ENCODE measurements around the gene ADGRG3. TPM values are rescaled to one million over a fixed set of nuclear protein-coding genes. Genes with fewer than 3 reads are reported as not detected.
"Not testable (repeated sequence)": the region's sequence is repeated elsewhere in the genome, so short reads cannot be mapped to it uniquely, and the experiment has no call there.

ADGRG3 gene
- total RNA-seq, 2 experiments from 2014 or later = not detected

DNA sequence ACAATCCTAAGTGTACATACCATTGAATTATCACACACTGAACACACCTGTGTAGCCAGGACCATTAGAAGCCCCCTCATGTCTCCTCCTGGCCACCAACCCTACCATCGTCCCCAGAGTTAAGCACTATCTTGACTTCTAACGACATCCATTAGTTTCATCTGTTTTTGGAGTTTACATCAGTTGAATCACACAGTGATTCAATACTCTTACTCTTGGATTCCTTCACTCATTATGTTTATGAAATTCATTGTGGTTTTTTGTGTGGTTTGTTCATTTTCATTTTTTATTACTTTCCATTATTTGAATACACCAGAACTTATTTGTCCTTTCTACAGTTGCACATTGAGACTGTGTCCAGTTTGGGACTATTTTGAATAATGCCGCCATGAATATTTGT is 40.1 kb downstream of the ADGRG3 start:
- CTCF ChIA-PET = interaction anchor here (0.7 kb wide), 1 partner anchor 60 kb away, joined by 4 read pairs; no protein-coding TSS in a partner anchor

DNA sequence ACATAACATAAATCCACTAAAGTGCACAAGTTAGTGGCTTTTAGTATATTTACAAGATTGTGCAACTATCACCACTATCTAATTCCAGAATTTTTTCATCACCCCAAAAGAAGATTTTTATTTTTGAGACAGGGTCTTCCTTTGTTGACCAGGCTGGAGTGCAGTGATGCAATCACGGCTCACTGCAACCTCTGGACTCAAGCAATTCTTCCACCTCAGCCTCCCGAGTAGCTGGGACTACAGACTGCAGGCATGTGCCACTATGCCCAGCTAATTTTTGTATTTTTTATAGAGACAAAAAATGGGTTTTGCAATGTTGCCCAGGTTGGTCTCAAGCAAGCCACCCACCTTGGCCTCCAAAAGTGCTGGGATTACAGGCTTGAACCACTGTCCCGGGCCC is 41.6 kb downstream of the ADGRG3 start:
- no peak for DNase-seq
- ChIA-PET CTCF (no interaction called here), POLR2A (no interaction called here)
- Mint-ChIP-seq H3K36me3 (ENCODE audit: low read depth) (no peaks in the 10 kb centered on the region), H3K9me3 (no peaks in the 10 kb centered on the region), H3K4me3 (no peak overlapping the region), H3K4me1 (peaks cover 2% of the 10 kb centered on the region), H3K27ac (no peak overlapping the region), H3K27me3 (peaks cover 48% of the 10 kb centered on the region)

More for the DNA sequence above, 40.1 kb downstream of the ADGRG3 start:
- no peak for DNase-seq
- no peaks in the 10 kb centered on the region for H3K36me3 Mint-ChIP-seq (ENCODE audit: low read depth)
- no peak overlapping the region for H3K27ac Mint-ChIP-seq
- H3K4me3 Mint-ChIP-seq = no peak overlapping the region
- POLR2A ChIA-PET = no interaction called here
- H3K27me3 Mint-ChIP-seq = peaks cover 51% of the 10 kb centered on the region
- no peaks in the 10 kb centered on the region for H3K9me3 Mint-ChIP-seq
- H3K4me1 Mint-ChIP-seq = peaks cover 4% of the 10 kb centered on the region

GRCh38 chr16:57711346-57711745 is 43.2 kb downstream of the ADGRG3 start:
- POLR2A ChIA-PET = interaction anchor here (0.5 kb wide), 1 partner anchor 1221 kb away, joined by 3 read pairs; no protein-coding TSS in a partner anchor
- H3K4me1 Mint-ChIP-seq = peaks cover 2% of the 10 kb centered on the region
- peaks cover 54% of the 10 kb centered on the region for H3K27me3 Mint-ChIP-seq
- H3K9me3 Mint-ChIP-seq = no peaks in the 10 kb centered on the region
- no peak overlapping the region for H3K27ac Mint-ChIP-seq
- DNase-seq = no peak
- no peak overlapping the region for H3K4me3 Mint-ChIP-seq
- H3K36me3 Mint-ChIP-seq (ENCODE audit: low read depth) = no peaks in the 10 kb centered on the region
- CTCF ChIA-PET = no interaction called here

DNA sequence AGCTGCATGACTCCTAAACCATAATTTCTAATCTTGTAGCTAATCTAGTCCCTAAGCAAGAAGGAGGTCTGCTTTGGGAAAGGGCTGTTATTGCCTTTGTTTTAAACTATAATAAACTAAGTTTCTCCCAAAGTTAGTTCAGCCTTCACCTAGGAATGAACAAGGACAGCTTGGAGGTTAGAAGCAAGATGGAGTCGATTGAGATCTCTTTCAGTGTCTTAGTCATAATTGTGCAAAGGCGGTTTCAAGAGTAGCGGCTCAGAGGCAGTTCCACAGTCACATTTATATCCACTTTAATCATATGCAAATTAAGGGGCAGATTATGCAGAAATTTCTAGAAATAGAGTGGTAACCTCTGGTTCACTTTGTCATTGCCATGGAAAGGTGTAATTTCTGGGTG is 43.9 kb downstream of the ADGRG3 start:
- Mint-ChIP-seq H3K9me3 (no peaks in the 10 kb centered on the region), H3K4me3 (no peak overlapping the region), H3K27me3 (peaks cover 52% of the 10 kb centered on the region), H3K4me1 (peaks cover 2% of the 10 kb centered on the region), H3K27ac (no peak overlapping the region), H3K36me3 (ENCODE audit: low read depth) (no peaks in the 10 kb centered on the region)
- ChIA-PET POLR2A (no interaction called here), CTCF (interaction anchor here (1.4 kb wide), 1 partner anchor 135 kb away, joined by 3 read pairs; no protein-coding TSS in a partner anchor)
- no peak for DNase-seq

- POLR2A ChIA-PET; H3K27ac Mint-ChIP-seq; DNase-seq; H3K4me3 Mint-ChIP-seq; H3K4me1 Mint-ChIP-seq; H3K36me3 Mint-ChIP-seq (ENCODE audit: low read depth); H3K9me3 Mint-ChIP-seq: not testable (repeated sequence)
- CTCF ChIA-PET = interaction anchor here (1.4 kb wide), 1 partner anchor 136 kb away, joined by 3 read pairs; no protein-coding TSS in a partner anchor
- H3K27me3 Mint-ChIP-seq = peaks cover 50% of the 10 kb centered on the region
Observed at GRCh38 chr16:57712569-57712968, 44.5 kb downstream of the ADGRG3 start.

GRCh38 chr16:57713596-57713995 is 45.5 kb downstream of the ADGRG3 start:
- DNase-seq = no peak
- ChIA-PET CTCF (no interaction called here), POLR2A (no interaction called here)
- H3K9me3 Mint-ChIP-seq = no peaks in the 10 kb centered on the region
- H3K36me3 Mint-ChIP-seq (ENCODE audit: low read depth) = no peaks in the 10 kb centered on the region
- peaks cover 2% of the 10 kb centered on the region for H3K4me1 Mint-ChIP-seq
- no peak overlapping the region for H3K4me3 Mint-ChIP-seq
- H3K27me3 Mint-ChIP-seq = peaks cover 42% of the 10 kb centered on the region
- no peak overlapping the region for H3K27ac Mint-ChIP-seq

GRCh38 chr16:57714047-57714446 is 45.9 kb downstream of the ADGRG3 start:
- Mint-ChIP-seq H3K4me3 (no peak overlapping the region), H3K9me3 (no peaks in the 10 kb centered on the region), H3K4me1 (peaks cover 2% of the 10 kb centered on the region), H3K27ac (no peak overlapping the region), H3K36me3 (ENCODE audit: low read depth) (no peaks in the 10 kb centered on the region), H3K27me3 (peaks cover 42% of the 10 kb centered on the region)
- DNase-seq = no peak
- POLR2A ChIA-PET = no interaction called here
- CTCF ChIA-PET = no interaction called here

DNA sequence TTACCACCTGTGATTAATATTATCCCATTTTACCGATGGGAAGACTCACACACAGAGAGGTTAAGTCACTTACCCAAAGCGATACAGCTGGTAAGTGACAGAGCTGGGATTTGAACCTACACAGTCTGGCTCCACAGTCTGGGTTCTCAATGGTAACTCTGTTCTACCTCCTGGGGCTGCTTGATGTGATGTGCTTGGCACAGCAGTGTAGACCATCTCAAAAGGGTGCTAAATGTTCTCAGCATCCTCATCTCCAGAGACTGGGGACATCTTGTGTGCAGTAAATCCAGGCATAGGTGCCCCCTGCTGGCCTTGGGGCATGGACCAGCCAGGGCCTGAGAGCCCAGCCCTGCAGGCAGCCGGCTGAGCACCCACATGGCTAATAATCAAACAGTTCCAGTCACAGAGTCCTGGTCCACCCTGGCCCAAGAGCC is 52.1 kb downstream of the ADGRG3 start:
- H3K4me1 Mint-ChIP-seq = no peaks in the 10 kb centered on the region
- H3K9me3 Mint-ChIP-seq = no peaks in the 10 kb centered on the region
- H3K36me3 Mint-ChIP-seq (ENCODE audit: low read depth) = no peaks in the 10 kb centered on the region
- CTCF ChIA-PET = interaction anchor here (0.7 to 1.0 kb wide), 4 partner anchors 68 to 144 kb away, joined by 3 to 8 read pairs (median 3); no protein-coding TSS in a partner anchor
- no peak overlapping the region for H3K4me3 Mint-ChIP-seq
- DNase-seq = peak; percentile 70
- peaks cover 7% of the 10 kb centered on the region for H3K27me3 Mint-ChIP-seq
- no peak overlapping the region for H3K27ac Mint-ChIP-seq
- POLR2A ChIA-PET = no interaction called here

DNA sequence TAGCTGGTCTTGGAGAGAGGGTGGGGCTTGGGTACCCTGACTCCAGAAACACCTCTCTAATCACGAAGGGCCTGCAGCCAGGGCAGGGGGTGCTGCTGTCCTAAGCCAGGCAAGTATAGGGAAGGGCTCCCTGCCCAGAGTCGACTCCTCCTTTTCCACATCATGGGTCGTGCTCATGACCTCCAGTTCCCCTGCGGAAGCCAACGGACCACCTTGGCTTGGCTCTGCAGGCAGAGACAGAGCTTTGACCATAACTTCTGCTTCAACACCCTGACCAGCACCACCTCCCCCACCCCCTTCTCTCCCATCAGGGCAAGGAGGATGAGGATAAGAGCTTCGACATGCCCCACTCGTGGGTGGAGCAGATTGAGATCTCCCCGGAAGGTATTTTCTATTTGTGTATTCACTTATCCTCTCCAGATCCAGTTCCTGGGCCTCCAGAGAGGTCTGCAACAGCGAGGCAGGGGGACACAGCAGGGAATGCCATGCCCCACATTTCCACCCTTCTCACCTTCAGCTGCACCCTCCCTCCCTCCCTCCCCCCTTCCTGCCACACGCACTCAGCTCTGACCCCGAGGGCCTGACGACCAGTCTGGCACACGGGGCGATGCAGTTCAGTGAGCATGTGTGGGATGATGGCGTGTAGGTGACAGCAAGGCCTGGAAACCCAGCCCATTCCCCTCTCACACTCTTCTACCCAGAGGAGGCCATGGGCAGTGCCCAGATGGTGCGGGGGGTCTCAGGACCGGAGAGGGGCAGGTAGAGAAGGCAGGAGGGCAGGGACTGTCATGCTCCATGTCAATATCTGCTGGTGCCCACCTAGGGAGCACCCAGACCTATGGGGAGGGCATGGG is 53.5 kb downstream of the ADGRG3 start:
- POLR2A ChIA-PET = interaction anchor here (0.6 kb wide), 1 partner anchor 27 kb away, joined by 4 read pairs; no protein-coding TSS in a partner anchor
- no peak for DNase-seq
- Mint-ChIP-seq H3K9me3 (no peaks in the 10 kb centered on the region), H3K4me3 (no peak overlapping the region), H3K27me3 (no peaks in the 10 kb centered on the region), H3K4me1 (no peaks in the 10 kb centered on the region), H3K36me3 (ENCODE audit: low read depth) (no peaks in the 10 kb centered on the region), H3K27ac (no peak overlapping the region)
- CTCF ChIA-PET = interaction anchor here (0.5 to 1.2 kb wide), 2 partner anchors 145 to 276 kb away, joined by 3 to 4 read pairs; no protein-coding TSS in a partner anchor

- Mint-ChIP-seq H3K4me1 (no peaks in the 10 kb centered on the region), H3K9me3 (no peaks in the 10 kb centered on the region), H3K36me3 (ENCODE audit: low read depth) (no peaks in the 10 kb centered on the region), H3K27ac (no peak overlapping the region), H3K27me3 (no peaks in the 10 kb centered on the region), H3K4me3 (no peak overlapping the region)
- CTCF ChIA-PET = no interaction called here
- no peak for DNase-seq
- POLR2A ChIA-PET = no interaction called here
Observed at GRCh38 chr16:57722210-57722499, 54.0 kb downstream of the ADGRG3 start.

DNA sequence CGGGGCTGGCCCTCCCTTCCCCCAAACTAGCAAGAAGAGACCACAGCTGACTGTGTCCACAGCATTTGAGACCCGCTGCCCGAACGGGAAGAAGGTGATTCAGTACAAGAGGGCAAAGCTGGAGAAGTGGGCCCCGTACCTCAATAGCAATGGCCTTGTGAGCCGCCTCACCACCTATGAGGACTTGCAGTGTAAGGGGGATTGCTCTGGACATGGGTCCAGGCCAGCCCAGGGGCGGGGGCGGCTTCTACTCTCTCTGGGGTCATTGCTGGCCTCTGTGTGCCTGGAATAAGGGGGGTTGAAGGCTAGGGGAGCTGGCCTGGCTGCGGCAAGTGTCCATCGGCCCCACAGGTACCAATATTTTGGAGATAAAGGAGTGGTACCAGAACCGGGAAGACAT is 54.5 kb downstream of the ADGRG3 start:
- no peak for DNase-seq
- Mint-ChIP-seq H3K27me3 (no peaks in the 10 kb centered on the region), H3K27ac (no peak overlapping the region), H3K9me3 (no peaks in the 10 kb centered on the region), H3K4me1 (no peaks in the 10 kb centered on the region), H3K4me3 (no peak overlapping the region), H3K36me3 (ENCODE audit: low read depth) (no peaks in the 10 kb centered on the region)
- CTCF ChIA-PET = interaction anchor here (1.0 kb wide), 1 partner anchor 74 kb away, joined by 3 read pairs; no protein-coding TSS in a partner anchor
- POLR2A ChIA-PET = interaction anchor here (1.0 kb wide), 1 partner anchor 12 kb away, joined by 4 read pairs; no protein-coding TSS in a partner anchor

- Mint-ChIP-seq H3K4me1 (no peaks in the 10 kb centered on the region), H3K9me3 (no peaks in the 10 kb centered on the region), H3K27ac (no peak overlapping the region), H3K4me3 (no peak overlapping the region), H3K27me3 (no peaks in the 10 kb centered on the region), H3K36me3 (ENCODE audit: low read depth) (no peaks in the 10 kb centered on the region)
- DNase-seq = no peak
- ChIA-PET CTCF (interaction anchor here (0.7 to 1.0 kb wide), 2 partner anchors 75 to 669 kb away, joined by 3 read pairs; partner anchors contain the start of gene GINS3), POLR2A (interaction anchor here (1.0 kb wide), 1 partner anchor 12 kb away, joined by 4 read pairs; no protein-coding TSS in a partner anchor)
Observed at GRCh38 chr16:57723170-57723569, 55.1 kb downstream of the ADGRG3 start.

- no peak overlapping the region for H3K27ac Mint-ChIP-seq
- ChIA-PET POLR2A (interaction anchor here (0.8 kb wide), 1 partner anchor 10 kb away, joined by 3 read pairs; no protein-coding TSS in a partner anchor), CTCF (no interaction called here)
- DNase-seq = no peak
- H3K36me3 Mint-ChIP-seq (ENCODE audit: low read depth) = no peaks in the 10 kb centered on the region
- no peaks in the 10 kb centered on the region for H3K27me3 Mint-ChIP-seq
- H3K9me3 Mint-ChIP-seq = no peaks in the 10 kb centered on the region
- no peak overlapping the region for H3K4me3 Mint-ChIP-seq
- no peaks in the 10 kb centered on the region for H3K4me1 Mint-ChIP-seq
Observed at GRCh38 chr16:57724531-57724930, 56.4 kb downstream of the ADGRG3 start.
